Measurements from ENCODE around the gene LYRM7.

Gene LYRM7

DNA sequence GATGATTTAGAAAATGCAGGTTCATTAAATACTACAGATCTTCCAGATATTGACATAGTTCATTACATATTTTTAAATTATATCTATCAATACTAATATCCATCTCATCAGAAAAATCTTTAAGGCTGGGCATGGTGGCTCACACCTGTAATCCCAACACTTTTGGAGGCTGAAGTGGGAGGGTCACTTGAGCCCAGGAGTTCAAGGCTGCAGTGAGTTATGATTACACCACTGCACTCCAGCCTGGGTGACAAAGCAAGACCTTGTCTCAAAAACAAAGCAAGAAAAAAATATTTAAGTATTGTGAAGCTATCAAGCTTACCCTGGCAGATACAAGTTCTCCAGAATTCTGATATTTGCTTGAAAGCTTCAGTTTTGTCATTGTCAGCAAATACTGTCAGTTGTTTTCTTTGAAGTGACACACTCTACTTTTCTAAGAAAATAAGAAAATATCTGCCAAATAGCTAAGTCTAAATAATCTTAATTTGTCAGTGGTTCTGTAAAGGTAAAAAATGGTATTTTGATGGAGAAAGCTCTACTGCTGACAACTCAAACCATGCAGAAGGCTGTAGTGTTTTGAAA, 14.9 kb downstream of the LYRM7 start:
- Histone ChIP-seq H3K9me3 (ENCODE audit: control insufficient read depth, insufficient read depth, low read depth, low read length) (no peaks in the 10 kb centered on the region), H3K4me1 (ENCODE audit: control insufficient read depth, insufficient read depth, low read length) (no peaks in the 10 kb centered on the region), H3K27ac (ENCODE audit: extremely low read depth, low read depth, low read length) (no peak overlapping the region), H3K36me3 (ENCODE audit: control insufficient read depth in 2 of 2, insufficient read depth in 1 of 2, low read length in 2 of 2) (peaks cover 3 to 9% of the 10 kb centered on the region in 2 experiments), H3K4me3 (ENCODE audit: low read depth, low read length) (no peak overlapping the region)
- TF ChIP-seq, protein P1, sequence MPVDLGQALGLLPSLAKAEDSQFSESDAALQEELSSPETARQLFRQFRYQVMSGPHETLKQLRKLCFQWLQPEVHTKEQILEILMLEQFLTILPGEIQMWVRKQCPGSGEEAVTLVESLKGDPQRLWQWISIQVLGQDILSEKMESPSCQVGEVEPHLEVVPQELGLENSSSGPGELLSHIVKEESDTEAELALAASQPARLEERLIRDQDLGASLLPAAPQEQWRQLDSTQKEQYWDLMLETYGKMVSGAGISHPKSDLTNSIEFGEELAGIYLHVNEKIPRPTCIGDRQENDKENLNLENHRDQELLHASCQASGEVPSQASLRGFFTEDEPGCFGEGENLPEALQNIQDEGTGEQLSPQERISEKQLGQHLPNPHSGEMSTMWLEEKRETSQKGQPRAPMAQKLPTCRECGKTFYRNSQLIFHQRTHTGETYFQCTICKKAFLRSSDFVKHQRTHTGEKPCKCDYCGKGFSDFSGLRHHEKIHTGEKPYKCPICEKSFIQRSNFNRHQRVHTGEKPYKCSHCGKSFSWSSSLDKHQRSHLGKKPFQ (tag by site-specific recombination; IDR thresholded peaks at IDR 0.05), result no peak
- TF ChIP-seq, protein P2, sequence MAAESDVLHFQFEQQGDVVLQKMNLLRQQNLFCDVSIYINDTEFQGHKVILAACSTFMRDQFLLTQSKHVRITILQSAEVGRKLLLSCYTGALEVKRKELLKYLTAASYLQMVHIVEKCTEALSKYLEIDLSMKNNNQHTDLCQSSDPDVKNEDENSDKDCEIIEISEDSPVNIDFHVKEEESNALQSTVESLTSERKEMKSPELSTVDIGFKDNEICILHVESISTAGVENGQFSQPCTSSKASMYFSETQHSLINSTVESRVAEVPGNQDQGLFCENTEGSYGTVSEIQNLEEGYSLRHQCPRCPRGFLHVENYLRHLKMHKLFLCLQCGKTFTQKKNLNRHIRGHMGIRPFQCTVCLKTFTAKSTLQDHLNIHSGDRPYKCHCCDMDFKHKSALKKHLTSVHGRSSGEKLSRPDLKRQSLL (tag by site-specific recombination; IDR thresholded peaks at IDR 0.05), result no peak
- TF ChIP-seq ZNF311 (tag by site-specific recombination; IDR thresholded peaks at IDR 0.05; ENCODE audit: borderline replicate concordance) (no peak), GLIS1 (tag by site-specific recombination; IDR thresholded peaks at IDR 0.05) (no peak), ZNF510 (tag by site-specific recombination; IDR thresholded peaks at IDR 0.05; ENCODE audit: insufficient replicate concordance) (no peak), ZXDB (tag by site-specific recombination; IDR thresholded peaks at IDR 0.05) (no peak)
- TF ChIP-seq, protein P3, sequence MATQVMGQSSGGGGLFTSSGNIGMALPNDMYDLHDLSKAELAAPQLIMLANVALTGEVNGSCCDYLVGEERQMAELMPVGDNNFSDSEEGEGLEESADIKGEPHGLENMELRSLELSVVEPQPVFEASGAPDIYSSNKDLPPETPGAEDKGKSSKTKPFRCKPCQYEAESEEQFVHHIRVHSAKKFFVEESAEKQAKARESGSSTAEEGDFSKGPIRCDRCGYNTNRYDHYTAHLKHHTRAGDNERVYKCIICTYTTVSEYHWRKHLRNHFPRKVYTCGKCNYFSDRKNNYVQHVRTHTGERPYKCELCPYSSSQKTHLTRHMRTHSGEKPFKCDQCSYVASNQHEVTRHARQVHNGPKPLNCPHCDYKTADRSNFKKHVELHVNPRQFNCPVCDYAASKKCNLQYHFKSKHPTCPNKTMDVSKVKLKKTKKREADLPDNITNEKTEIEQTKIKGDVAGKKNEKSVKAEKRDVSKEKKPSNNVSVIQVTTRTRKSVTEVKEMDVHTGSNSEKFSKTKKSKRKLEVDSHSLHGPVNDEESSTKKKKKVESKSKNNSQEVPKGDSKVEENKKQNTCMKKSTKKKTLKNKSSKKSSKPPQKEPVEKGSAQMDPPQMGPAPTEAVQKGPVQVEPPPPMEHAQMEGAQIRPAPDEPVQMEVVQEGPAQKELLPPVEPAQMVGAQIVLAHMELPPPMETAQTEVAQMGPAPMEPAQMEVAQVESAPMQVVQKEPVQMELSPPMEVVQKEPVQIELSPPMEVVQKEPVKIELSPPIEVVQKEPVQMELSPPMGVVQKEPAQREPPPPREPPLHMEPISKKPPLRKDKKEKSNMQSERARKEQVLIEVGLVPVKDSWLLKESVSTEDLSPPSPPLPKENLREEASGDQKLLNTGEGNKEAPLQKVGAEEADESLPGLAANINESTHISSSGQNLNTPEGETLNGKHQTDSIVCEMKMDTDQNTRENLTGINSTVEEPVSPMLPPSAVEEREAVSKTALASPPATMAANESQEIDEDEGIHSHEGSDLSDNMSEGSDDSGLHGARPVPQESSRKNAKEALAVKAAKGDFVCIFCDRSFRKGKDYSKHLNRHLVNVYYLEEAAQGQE (tag by site-specific recombination; IDR thresholded peaks at IDR 0.05), result no peak
- TF ChIP-seq, protein P4, sequence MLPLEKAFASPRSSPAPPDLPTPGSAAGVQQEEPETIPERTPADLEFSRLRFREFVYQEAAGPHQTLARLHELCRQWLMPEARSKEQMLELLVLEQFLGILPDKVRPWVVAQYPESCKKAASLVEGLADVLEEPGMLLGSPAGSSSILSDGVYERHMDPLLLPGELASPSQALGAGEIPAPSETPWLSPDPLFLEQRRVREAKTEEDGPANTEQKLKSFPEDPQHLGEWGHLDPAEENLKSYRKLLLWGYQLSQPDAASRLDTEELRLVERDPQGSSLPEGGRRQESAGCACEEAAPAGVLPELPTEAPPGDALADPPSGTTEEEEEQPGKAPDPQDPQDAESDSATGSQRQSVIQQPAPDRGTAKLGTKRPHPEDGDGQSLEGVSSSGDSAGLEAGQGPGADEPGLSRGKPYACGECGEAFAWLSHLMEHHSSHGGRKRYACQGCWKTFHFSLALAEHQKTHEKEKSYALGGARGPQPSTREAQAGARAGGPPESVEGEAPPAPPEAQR (tag by site-specific recombination; IDR thresholded peaks at IDR 0.05), result no peak
- ChIA-PET CTCF (no interaction called here), POLR2A (interaction anchor here (0.6 kb wide), 1 partner anchor 81 kb away, joined by 5 read pairs; no protein-coding TSS in a partner anchor)

DNA sequence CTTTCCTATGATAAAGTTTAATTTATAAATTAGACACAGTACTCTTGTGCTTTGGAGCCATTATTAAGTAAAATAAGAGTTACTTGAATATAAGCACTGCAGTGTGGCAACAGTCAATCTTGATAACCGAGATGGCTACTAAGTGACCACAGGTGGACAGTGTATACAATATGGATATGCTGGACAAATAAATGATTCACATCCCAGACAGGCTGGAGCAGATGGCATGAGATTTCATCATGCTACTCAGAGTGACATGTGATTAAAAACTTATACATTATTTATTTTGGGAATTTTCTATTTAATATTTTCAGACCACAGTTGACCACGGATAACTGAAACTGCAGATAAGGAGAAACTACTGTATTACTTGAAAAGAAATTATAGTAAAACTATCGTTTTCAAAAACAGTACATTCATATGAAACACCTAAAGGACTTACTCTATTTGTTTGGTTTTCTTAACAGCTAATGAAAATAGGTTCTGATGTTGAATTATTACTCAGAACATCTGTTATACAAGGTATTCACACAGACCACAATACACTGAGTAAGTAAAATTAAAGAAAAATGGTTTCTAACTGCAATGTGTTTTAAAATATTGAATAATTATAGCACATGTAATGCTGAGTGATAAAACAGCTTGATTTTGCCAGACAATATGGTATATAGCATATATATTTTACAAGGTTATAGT, 16.0 kb downstream of the LYRM7 start:
- peaks cover 3 to 9% of the 10 kb centered on the region in 2 experiments; a peak in 2 of 3 replicates for H3K36me3 ChIP-seq (ENCODE audit: control insufficient read depth in 2 of 2, insufficient read depth in 1 of 2, low read length in 2 of 2)
- no peaks in the 10 kb centered on the region for H3K9me3 ChIP-seq (ENCODE audit: control insufficient read depth, insufficient read depth, low read depth, low read length)
- TF ChIP-seq GLI2 (tag by site-specific recombination; IDR thresholded peaks at IDR 0.05; ENCODE audit: borderline replicate concordance, low read depth), result no peak
- TF ChIP-seq, protein P4 (tag by site-specific recombination; IDR thresholded peaks at IDR 0.05), result no peak
- no peak for TF ChIP-seq ZNF335 (tag by site-specific recombination; conservative IDR thresholded peaks at IDR 0.05)
- no peak for TF ChIP-seq ZSCAN30 (tag by site-specific recombination; IDR thresholded peaks at IDR 0.05)
- no peak for TF ChIP-seq ZXDB (tag by site-specific recombination; IDR thresholded peaks at IDR 0.05)
- TF ChIP-seq ZNF324 (tag by site-specific recombination; IDR thresholded peaks at IDR 0.05), result no peak
- no peak for TF ChIP-seq ZFP69B (tag by site-specific recombination; IDR thresholded peaks at IDR 0.05)
- no peak for TF ChIP-seq ZNF777 (tag by site-specific recombination; IDR thresholded peaks at IDR 0.05; ENCODE audit: borderline replicate concordance)
- no peak for TF ChIP-seq GLI4 (tag by site-specific recombination; IDR thresholded peaks at IDR 0.05)
- TF ChIP-seq, protein P5, sequence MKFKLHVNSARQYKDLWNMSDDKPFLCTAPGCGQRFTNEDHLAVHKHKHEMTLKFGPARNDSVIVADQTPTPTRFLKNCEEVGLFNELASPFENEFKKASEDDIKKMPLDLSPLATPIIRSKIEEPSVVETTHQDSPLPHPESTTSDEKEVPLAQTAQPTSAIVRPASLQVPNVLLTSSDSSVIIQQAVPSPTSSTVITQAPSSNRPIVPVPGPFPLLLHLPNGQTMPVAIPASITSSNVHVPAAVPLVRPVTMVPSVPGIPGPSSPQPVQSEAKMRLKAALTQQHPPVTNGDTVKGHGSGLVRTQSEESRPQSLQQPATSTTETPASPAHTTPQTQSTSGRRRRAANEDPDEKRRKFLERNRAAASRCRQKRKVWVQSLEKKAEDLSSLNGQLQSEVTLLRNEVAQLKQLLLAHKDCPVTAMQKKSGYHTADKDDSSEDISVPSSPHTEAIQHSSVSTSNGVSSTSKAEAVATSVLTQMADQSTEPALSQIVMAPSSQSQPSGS (tag by site-specific recombination; IDR thresholded peaks at IDR 0.05; ENCODE audit: low read depth), result no peak
- TF ChIP-seq KLF10 (tag by site-specific recombination; IDR thresholded peaks at IDR 0.05), result no peak
- no peak for TF ChIP-seq ZNF571 (tag by site-specific recombination; IDR thresholded peaks at IDR 0.05)
- TF ChIP-seq ZNF274 (IDR thresholded peaks at IDR 0.05; ENCODE audit: low read length), result no peak
- TF ChIP-seq ZNF274 (tag by site-specific recombination; IDR thresholded peaks at IDR 0.05; ENCODE audit: borderline replicate concordance), result no peak
- H3K4me3 ChIP-seq (ENCODE audit: low read depth, low read length), result no peak overlapping the region
- no peak overlapping the region for H3K27ac ChIP-seq (ENCODE audit: extremely low read depth, low read depth, low read length)
- POLR2A ChIA-PET, result no interaction called here
- CTCF ChIA-PET, result no interaction called here
- H3K4me1 ChIP-seq (ENCODE audit: control insufficient read depth, insufficient read depth, low read length), result no peaks in the 10 kb centered on the region
